ENCODE data around the gene IGHMBP2. TPM values are rescaled to one million over a fixed set of nuclear protein-coding genes. Genes with fewer than 3 reads are reported as not detected.

The IGHMBP2 gene
- total and polyA plus RNA-seq, 2 of the 8 experiments (the other 6 are each of a cell fraction or from before 2014, with no cell fraction given), result 8.4 to 17.6 TPM

GRCh38 chr11:68929706-68930570, 26.2 kb downstream of the IGHMBP2 start (continued):
- TF ChIP-seq TAF7 (optimal IDR thresholded peaks at IDR 0.05; ENCODE audit: borderline replicate concordance, low read depth, low read length), result no peak
- no peak for TF ChIP-seq SRF (IDR thresholded peaks at IDR 0.05; ENCODE audit: low read depth, low read length)
- no peak for TF ChIP-seq CHD2 (IDR thresholded peaks at IDR 0.05; ENCODE audit: low read length)
- TF ChIP-seq BRCA1 (IDR thresholded peaks at IDR 0.05; ENCODE audit: low read depth, low read length), result no peak

Measured in H1 (cell line).